Stimulated activated CD4-positive, alpha-beta T cell treated with anti-CD3 and anti-CD28 coated beads, Interleukin-12 subunit alpha, Interleukin-12 subunit beta, amount 100 ng/mL, for 48 hours (primary cell): ENCODE data around the gene CLSTN1.

Experiments
- DNase-seq, 3 donors: peaks; one replicate each; pipeline ENCODE4 v3.0.0-alpha.2; 2020; ENCODE audit warnings: low read depth in 2 of 3, low spot score in 1 of 3

The CLSTN1 gene

DNA sequence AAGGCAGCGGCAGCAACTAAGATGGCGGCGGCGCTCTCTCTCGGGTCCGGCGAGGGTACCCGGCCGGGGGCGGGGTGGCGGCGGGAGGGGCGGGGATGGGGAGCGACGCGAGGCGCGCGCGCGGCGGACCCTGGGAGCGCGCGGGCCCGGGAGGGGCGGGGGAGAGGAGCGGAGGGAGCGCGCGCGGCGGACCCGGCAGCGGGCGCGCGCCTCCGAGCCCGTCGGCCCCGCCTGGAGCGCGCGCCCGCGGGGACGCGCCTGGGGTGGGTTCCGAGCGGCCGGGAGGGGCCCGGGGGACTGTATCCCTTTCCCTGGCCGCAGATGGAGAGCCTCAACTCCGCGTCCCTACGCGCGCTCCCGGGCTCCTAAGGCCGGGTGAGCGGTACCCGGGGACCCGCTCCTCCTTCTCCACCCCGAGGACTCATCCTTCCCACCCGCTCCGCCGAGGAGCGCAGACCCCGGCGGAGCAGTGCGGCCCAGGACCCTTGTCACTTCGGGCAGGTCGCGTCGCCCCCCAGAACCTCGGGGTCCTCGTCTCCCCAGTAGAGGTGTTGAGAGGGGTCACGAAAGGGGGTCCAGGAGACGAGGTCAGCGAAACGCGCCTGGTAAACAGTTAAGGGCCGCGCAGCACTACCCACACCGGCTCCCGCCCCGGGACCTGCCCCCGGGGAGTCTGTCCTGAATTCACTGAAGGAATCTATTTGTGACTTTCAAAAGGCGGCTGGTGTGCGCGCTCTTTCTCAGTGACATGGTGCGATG is at the start of gene CLSTN1:
Gene CLSTN1 (minus strand): TSS at position 23 of the 759 bp plus-strand sequence. CDS start 232 bp downstream, outside the sequence.
- peak; percentile 82 to 88 (median 83) for DNase-seq

- no peak for DNase-seq
These were observed 49.6 kb upstream of the CLSTN1 start for GRCh38 chr1:9873385-9873784.

- no peak for DNase-seq
These were observed 48.8 kb upstream of the CLSTN1 start for GRCh38 chr1:9872430-9873165.

DNA sequence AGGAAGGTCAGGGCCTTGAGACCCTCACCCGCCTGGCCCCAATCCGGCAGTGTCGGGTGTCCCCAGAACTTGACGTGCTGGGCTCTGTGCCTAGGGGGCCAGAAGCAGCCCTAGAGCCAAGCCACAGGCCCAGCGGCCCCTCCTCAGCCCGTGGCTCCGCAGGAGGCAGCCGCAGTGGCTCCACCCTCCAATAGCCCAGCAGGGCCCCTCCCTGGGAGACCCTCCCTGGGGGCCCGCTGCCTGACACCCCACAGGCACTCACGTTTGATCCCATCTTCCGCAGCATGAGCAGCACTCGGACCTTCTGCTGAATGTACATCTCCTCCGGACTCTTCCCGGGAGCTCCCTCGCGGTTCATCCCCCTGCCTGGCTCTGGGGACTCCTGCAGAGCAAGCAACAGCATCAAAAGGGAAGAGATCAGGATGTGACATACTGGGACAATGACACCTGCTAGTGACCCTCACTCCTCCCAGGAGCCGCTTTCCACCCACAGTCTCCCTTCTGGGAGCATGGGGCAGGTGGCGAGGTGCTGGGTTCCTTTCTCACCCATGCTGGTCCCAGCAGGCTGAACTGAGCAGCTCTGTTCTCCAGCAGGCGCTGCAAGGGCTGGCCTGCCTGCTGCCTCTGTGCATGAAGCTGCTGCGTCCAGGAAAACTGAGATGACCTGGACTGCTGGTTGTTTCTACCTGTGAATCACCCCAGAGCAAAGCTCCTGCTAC is 48.1 kb upstream of the CLSTN1 start:
- DNase-seq, result no peak

DNA sequence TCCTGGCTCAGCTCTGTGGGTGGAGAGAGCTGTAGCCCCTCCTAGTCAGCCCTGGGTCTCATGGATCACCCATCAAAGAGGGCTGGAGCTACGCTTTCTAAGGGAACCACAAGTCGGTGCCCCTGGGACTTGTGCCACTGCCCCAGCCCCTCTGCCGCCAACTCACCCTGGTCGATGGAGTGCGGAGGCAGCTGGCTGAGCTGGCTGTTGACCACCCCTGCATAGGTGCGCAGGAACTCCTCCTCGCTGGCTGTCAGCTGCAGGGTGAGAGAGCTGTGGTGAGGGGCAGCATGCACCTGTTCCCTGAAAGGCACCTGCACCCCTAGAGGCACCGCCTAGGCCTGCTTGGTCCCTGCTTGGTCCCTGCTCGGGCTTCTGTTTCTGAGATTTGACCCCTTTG is 47.3 kb upstream of the CLSTN1 start:
- no peak for DNase-seq

DNA sequence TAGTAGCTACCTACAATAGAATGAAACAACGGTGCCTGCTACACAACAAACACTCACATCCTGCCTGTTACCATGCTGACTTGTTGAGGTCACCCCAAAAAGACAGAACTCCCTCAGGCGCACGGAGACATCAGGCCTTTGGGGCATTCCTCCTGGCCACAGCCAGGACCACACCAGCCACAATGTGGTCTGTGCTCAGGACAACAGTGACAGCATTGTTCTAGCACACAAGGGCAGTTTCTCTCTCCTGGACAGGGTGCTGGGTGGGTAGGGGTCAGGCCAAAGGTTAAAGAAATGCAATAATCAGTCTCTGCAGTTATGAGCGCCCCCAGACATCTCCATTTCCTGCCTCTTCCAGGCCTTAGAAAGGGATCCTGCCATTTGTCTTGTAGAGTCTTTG is 46.8 kb upstream of the CLSTN1 start:
- DNase-seq, result no peak

DNA sequence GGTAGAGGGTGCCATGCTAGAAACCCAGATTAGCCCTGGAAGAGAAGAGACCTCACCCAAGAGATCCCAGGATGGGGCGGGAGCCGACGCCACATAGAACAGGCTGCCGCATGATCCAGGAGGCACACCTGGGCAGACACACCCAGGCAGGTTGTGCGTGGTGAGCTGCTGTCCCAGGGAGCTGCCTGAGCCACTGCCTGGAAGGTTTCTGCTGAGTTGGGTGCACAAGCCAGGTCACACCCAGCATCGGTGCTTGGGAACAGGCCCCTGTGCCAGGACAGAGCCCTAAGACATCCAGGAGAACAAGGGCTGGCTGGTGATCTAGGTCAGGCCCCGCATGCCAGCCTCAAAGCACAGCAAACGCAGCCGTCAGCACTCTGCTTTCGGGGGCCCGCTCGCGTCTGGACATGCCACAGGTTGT is 46.1 kb upstream of the CLSTN1 start:
- no peak for DNase-seq

- DNase-seq, result no peak
These were observed 44.5 kb upstream of the CLSTN1 start for GRCh38 chr1:9868244-9868590.

DNA sequence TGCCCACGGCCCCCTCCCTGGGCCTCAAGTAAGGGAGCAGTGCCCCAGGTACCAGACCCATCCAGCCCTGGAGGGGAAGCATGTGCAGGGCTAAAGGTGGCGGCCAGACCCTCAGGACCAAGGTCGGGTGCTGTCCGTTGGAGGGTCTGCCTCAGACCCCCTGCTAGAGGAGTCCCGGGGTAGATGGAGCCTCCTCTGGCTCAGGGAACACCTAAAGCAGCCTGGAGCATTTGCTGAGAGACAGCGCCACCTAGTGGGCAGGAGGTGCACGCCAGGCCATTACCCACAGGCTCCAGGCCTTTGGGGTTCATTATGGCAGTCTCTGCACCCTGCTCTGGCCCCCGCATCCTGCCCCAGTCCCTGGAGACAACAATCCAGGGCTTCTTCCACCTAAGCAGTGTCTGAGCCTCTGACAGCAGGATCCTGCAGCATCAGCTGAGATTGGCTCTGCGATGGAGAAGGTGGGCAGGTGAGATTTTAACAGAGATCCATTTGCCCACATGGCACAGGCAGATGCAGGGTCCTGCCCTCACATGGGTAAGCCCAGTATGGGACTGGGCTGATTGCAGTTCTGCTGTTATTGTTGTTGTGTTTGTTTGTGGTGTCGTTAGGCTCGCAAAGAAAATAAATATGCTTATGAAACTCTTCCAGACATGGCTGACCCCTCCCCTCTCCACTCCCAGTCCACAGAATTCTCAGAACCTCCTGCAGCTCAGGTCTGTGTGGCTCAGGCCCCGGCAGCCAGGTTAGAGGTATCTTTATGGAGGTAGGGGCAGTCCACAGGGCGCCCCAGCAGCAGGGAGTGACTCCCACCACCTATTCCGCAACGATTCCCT is 43.9 kb upstream of the CLSTN1 start:
- peak; percentile 76 to 90 (median 80) for DNase-seq

- DNase-seq, result no peak
These were observed 43.1 kb upstream of the CLSTN1 start for GRCh38 chr1:9866836-9867235.

DNA sequence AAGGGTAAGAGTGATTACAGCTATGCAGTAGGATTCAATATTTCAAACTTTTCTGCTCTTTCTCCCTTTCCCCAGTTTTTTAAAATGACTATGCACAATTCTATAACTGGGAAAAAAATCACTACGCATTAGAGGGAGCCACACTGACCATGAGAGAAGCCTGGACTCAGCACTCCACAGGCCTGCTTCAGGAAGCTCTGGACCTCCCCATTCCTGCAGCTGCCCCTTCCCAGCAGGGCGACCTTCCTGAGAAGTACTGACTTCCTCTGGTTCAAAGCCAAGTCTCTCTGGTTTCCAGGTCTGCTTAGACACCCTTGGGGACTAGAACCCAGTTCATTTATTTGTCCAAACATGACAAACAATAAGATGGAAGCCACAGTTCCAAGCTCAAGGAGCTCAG is 42.0 kb upstream of the CLSTN1 start:
- no peak for DNase-seq

- DNase-seq, result no peak
These were observed 39.6 kb upstream of the CLSTN1 start for GRCh38 chr1:9863371-9863770.

DNA sequence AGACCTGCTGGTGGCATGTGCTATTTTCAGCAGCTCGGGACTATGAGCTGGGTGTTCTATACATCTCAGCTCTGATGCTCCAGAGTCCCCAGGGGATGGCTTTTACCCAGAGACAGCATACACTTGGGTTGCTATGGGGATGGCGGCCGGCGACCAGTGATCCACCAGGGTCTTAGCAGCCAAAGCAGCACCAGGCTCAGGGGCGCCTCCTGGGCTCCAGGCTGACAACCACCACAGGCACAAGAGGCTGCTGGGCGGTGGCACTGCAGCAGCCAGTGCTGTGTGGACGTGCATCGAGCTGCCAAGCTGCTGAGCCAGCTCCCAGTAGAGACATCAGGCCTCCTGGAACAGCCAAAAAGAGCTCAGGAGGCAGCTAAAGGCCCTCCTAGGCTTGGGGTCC is 37.6 kb upstream of the CLSTN1 start:
- DNase-seq, result no peak

GRCh38 chr1:9860887-9861286 is 37.1 kb upstream of the CLSTN1 start:
- DNase-seq, result no peak

- DNase-seq, result no peak
These were observed 35.7 kb upstream of the CLSTN1 start for GRCh38 chr1:9859281-9860014.

DNA sequence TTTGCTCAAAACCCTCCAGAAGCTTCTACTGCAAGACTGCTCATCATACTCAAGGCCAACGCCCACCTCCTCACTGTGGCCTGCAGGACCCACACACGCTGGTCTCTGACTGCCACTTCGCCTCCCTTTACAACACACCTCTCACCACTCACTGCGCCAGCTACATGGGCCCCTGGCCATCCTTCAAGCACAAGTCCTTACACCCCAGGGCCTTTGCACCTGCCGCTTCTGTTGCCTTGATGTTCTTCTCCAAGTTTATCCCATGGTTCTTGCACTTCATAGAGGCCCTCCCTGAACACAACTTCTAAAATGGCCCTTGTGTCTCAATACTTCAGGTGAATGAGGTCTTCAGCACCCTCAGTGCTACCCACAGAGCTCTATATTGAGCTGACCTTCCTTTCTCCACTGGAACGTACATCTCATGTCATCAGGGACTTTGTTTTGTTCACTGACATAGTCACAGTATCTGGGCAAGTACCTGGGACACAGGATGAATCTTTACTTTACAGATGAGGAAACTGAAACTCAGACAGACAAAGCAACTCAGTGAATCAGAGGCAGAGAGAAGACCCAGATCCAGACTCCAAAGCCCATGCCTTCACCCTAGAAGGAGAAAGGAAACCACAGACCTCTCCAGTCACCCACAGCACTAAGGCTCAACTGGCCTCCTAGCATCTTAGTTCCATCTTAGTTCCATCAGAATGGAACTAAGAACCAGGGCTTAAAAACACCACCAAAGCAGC is 34.7 kb upstream of the CLSTN1 start:
- no peak for DNase-seq

DNA sequence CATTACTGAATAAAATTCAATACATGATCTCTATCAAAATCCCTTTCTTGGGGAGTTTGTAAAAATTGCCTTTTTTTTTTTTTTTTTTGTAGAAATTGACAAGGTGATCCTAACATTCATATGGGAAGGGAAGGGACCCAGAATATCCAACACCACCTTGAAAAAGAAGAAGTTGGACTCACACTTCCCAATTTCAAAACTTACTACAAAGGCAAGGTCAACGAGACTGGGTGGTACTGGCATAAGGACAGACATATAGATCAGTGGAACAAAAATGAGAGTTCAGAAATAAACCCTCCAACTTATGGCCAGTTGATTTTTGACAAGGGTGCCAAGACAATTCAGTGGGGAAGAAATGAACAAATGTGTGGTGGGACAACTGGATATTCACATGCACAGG is 31.4 kb upstream of the CLSTN1 start:
- no peak for DNase-seq

GRCh38 chr1:9853249-9853595 is 29.5 kb upstream of the CLSTN1 start:
- DNase-seq, result no peak

GRCh38 chr1:9852410-9853248 is 28.9 kb upstream of the CLSTN1 start:
- no peak for DNase-seq
